DND-41 (cell line): ENCODE measurements around the gene MACC1.

Experiments
- EZH2 ChIP-seq: IDR thresholded peaks from 3 replicates; pipeline ENCODE4 v1.6.1; 2012; ENCODE audit warnings: borderline replicate concordance, low read depth, mild to moderate bottlenecking, moderate library complexity, low read length, inconsistent platforms; ENCODE audit not compliant: severe bottlenecking
- TF ChIP-seq, protein P1 (sequence below): IDR thresholded peaks from 2 replicates; pipeline ENCODE4 v1.5.1; 2012; ENCODE audit warnings: borderline replicate concordance, low read length, moderate library complexity, mild to moderate bottlenecking; ENCODE audit not compliant: poor library complexity, severe bottlenecking; ENCODE audit errors: extremely low read depth

DNA sequence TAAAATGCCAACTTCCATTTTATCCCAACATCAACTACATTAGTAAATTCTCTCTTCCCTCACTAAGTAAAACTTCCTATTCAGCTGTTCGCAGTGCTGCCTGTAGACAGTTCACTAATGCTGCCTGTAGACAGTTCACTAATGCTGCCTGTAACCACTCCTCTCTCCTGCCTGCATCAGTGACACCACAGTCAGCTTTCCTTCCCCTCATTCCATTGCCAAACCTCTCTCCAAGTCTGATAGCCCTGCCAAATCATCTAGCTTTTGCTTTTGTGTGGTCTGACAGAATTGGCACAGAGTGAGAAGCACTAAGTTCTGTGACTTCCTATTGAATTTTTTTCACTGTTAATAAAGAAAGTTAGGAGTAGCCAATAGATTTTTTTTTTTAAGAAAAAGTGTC lies 43.0 kb upstream of the MACC1 start:
- TF ChIP-seq, protein P1, sequence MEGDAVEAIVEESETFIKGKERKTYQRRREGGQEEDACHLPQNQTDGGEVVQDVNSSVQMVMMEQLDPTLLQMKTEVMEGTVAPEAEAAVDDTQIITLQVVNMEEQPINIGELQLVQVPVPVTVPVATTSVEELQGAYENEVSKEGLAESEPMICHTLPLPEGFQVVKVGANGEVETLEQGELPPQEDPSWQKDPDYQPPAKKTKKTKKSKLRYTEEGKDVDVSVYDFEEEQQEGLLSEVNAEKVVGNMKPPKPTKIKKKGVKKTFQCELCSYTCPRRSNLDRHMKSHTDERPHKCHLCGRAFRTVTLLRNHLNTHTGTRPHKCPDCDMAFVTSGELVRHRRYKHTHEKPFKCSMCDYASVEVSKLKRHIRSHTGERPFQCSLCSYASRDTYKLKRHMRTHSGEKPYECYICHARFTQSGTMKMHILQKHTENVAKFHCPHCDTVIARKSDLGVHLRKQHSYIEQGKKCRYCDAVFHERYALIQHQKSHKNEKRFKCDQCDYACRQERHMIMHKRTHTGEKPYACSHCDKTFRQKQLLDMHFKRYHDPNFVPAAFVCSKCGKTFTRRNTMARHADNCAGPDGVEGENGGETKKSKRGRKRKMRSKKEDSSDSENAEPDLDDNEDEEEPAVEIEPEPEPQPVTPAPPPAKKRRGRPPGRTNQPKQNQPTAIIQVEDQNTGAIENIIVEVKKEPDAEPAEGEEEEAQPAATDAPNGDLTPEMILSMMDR = no peak
- TF ChIP-seq EZH2 = no peak
